Brain microvascular endothelial cell (primary cell): ENCODE data around the gene SP110.

Experiments used
- DNase-seq: peaks from one replicate; pipeline ENCODE4 v3.0.0-alpha.2; 2020
- H3K27ac ChIP-seq: fragments of 250-450 bp; sonication (Bioruptor Pico); 2 replicates; pipeline ENCODE4 v1.5.1; 2020; ENCODE audit warnings: mild to moderate bottlenecking, moderate library complexity
- H3K27me3 ChIP-seq: fragments of 250-450 bp; sonication (Bioruptor Pico); replicated peaks from 2 replicates; pipeline ENCODE4 v1.5.1; 2020; ENCODE audit warnings: mild to moderate bottlenecking
- H3K36me3 ChIP-seq: fragments of 250-450 bp; sonication (Bioruptor Pico); replicated peaks from 2 replicates; pipeline ENCODE4 v1.5.1; 2020; ENCODE audit warnings: mild to moderate bottlenecking
- H3K4me3 ChIP-seq: 2 replicates; pipeline ENCODE4 v1.5.1; 2011; ENCODE audit warnings: low read depth, mild to moderate bottlenecking, control low read depth, low read length, moderate library complexity
- in situ Hi-C: cut with HindIII; loops from 2 replicates; pipeline ENCODE4 v1.10.0; 2017; ENCODE audit warnings: low sequenced_read_pairs, low pct_ligation_motif_present
- TF ChIP-seq, protein P1 (sequence below): IDR thresholded peaks from 2 replicates; pipeline ENCODE4 v1.5.1; 2011; ENCODE audit warnings: low read depth, mild to moderate bottlenecking, moderate library complexity, low read length, control low read depth, inconsistent platforms; ENCODE audit errors: missing control alignments

The SP110 gene

DNA sequence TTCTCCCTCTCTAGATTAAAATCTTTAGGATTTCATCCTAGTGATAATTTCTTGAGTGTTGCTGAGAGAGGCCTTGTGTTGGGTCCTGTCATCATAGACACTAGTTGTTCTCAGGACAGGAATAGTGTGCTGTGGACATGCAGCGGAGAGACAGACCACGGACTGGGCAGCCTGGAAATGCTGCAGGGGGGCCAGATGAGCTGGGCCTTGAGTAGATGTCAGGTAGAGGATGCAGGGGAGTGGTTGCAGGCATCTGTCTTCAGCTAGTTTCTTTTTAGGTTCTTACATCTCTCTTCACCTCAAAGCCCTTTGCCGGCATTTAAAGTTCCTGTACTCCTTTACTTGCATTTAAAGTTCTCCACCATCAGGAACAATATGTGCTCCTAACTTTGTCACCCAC is 42.8 kb downstream of the SP110 start:
- TF ChIP-seq, protein P1, sequence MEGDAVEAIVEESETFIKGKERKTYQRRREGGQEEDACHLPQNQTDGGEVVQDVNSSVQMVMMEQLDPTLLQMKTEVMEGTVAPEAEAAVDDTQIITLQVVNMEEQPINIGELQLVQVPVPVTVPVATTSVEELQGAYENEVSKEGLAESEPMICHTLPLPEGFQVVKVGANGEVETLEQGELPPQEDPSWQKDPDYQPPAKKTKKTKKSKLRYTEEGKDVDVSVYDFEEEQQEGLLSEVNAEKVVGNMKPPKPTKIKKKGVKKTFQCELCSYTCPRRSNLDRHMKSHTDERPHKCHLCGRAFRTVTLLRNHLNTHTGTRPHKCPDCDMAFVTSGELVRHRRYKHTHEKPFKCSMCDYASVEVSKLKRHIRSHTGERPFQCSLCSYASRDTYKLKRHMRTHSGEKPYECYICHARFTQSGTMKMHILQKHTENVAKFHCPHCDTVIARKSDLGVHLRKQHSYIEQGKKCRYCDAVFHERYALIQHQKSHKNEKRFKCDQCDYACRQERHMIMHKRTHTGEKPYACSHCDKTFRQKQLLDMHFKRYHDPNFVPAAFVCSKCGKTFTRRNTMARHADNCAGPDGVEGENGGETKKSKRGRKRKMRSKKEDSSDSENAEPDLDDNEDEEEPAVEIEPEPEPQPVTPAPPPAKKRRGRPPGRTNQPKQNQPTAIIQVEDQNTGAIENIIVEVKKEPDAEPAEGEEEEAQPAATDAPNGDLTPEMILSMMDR = no peak
- no peaks in the 10 kb centered on the region for H3K27me3 ChIP-seq
- in situ Hi-C loops = no loop called here
- DNase-seq = no peak
- peaks cover 17% of the 10 kb centered on the region for H3K36me3 ChIP-seq
- no peak overlapping the region for H3K27ac ChIP-seq
- H3K4me3 ChIP-seq = no peak overlapping the region

DNA sequence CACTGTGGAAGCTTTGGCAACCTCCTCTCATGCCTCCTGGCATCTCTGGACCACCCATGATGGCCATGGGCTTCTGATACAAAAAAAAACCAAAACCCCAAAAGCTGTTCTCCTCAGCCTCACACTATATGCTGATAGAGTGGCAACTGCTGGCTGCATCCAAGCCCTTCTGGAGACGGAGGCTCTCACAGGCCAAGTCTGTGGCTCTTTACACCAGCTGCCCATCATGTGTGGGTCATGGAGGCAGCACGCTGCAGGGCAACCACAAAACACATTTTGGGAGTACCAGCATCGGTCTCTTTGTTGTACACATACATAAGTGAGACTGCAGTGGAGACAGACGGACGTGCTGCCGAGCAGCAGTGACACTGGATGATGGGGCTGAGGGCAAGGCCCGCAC is 45.3 kb downstream of the SP110 start:
- in situ Hi-C loops = no loop called here
- Histone ChIP-seq H3K36me3 (peaks cover 10% of the 10 kb centered on the region), H3K27ac (no peak overlapping the region), H3K4me3 (no peak overlapping the region), H3K27me3 (no peaks in the 10 kb centered on the region)
- no peak for DNase-seq
- TF ChIP-seq, protein P1 = no peak

DNA sequence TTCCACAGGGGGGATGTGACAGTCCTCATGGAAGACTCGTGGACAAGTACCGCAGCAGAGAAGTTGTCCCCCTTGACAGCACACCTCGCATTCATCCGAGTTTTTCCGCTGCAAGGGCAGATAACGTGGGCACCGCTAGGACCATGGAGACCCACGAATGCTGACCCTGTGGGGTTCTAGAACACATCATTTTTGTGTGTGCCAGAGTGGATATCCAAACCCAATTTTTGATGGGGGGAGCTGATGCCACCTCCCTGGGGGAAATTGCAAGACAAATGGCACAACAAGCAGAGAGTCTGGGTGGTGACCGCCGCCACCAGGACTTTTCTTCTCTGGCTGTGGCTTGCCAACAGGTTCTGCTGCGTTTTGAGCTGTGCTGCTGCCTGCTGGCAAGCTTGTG is 46.9 kb downstream of the SP110 start:
- Histone ChIP-seq H3K27me3 (no peaks in the 10 kb centered on the region), H3K27ac (no peak overlapping the region), H3K4me3 (no peak overlapping the region), H3K36me3 (peaks cover 7% of the 10 kb centered on the region)
- TF ChIP-seq, protein P1 = no peak
- in situ Hi-C loops = no loop called here
- DNase-seq = no peak

DNA sequence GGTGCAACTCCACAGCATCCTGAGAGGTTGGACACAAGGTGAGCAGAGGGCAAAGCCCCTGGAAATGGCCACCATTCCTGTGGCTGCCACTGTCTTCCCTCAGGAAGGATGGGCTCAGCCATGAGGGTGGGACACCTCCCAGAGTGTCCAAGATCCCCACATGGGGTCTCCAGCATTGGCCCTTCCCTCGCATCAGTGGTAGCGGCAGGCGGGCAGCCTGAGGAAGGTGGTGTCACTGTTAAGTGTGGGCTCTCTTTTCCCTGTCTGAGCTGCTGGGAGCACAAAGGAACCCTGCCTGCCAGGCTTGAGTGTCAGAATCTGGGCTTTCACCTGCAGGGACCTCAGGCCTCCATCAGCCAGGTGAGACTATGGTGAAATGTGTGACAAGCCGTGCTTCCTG is 47.6 kb downstream of the SP110 start:
- TF ChIP-seq, protein P1 = no peak
- no peaks in the 10 kb centered on the region for H3K27me3 ChIP-seq
- no peak overlapping the region for H3K4me3 ChIP-seq
- H3K36me3 ChIP-seq = peaks cover 4% of the 10 kb centered on the region
- no peak for DNase-seq
- no peak overlapping the region for H3K27ac ChIP-seq
- in situ Hi-C loops = no loop called here

DNA sequence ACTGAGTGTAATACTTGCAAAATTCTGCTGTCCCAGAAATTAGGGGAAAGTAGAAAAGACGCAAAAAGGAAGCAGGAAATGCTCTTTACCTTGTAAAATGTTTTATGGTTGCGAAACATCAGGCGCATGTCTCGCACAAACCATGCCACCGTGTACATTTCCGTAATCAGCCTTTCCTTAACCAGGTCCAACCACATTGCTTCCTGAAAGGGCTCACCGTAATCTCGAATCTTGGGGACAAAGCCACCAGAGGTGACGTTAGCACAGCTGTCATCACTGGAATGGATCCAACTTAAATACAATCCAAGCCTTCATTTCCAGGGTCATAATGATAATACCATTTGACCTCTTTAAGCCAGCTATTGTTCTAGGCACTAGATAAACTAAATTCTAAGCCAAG is 49.3 kb downstream of the SP110 start:
- H3K27ac ChIP-seq = no peak overlapping the region
- peak; percentile 12 for DNase-seq
- H3K36me3 ChIP-seq = no peaks in the 10 kb centered on the region
- H3K27me3 ChIP-seq = no peaks in the 10 kb centered on the region
- in situ Hi-C loops = no loop called here
- TF ChIP-seq, protein P1 = no peak
- no peak overlapping the region for H3K4me3 ChIP-seq

GRCh38 chr2:230166557-230167170 is 53.1 kb downstream of the SP110 start:
- no peaks in the 10 kb centered on the region for H3K27me3 ChIP-seq
- TF ChIP-seq, protein P1 = no peak
- no peak overlapping the region for H3K4me3 ChIP-seq
- in situ Hi-C loops = no loop called here
- no peaks in the 10 kb centered on the region for H3K36me3 ChIP-seq
- no peak for DNase-seq
- no peak overlapping the region for H3K27ac ChIP-seq
